Activated CD8-positive, alpha-beta memory T cell treated with anti-CD3 and anti-CD28 coated beads for 4 hours (primary cell): Measurements from ENCODE around the gene ZNF212.
"Not testable (repeated sequence)": the region's sequence is repeated elsewhere in the genome, so short reads cannot be mapped to it uniquely, and the experiment has no call there.

Experiments
- DNase-seq, 2 donors: peaks; one replicate each; pipeline ENCODE4 v3.0.0-alpha.2; 2020; ENCODE audit warnings: low read depth in 2 of 2

The ZNF212 gene

DNA sequence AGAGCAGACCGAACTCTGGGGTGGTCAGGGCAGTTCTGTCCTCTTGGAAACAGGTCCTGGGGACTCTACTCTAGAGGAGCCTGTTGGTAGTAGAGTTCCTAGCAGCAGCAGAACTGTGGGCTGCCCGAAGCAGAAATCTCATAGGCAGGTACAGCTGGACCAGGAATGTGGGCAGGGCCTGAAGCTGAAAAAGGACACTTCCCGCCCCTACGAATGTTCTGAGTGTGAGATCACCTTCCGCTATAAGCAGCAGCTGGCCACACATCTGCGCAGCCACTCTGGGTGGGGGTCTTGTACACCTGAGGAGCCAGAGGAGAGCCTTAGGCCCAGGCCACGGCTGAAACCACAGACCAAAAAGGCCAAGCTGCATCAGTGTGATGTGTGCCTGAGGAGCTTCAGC, 14.2 kb downstream of the ZNF212 start:
- DNase-seq, result no peak

DNA sequence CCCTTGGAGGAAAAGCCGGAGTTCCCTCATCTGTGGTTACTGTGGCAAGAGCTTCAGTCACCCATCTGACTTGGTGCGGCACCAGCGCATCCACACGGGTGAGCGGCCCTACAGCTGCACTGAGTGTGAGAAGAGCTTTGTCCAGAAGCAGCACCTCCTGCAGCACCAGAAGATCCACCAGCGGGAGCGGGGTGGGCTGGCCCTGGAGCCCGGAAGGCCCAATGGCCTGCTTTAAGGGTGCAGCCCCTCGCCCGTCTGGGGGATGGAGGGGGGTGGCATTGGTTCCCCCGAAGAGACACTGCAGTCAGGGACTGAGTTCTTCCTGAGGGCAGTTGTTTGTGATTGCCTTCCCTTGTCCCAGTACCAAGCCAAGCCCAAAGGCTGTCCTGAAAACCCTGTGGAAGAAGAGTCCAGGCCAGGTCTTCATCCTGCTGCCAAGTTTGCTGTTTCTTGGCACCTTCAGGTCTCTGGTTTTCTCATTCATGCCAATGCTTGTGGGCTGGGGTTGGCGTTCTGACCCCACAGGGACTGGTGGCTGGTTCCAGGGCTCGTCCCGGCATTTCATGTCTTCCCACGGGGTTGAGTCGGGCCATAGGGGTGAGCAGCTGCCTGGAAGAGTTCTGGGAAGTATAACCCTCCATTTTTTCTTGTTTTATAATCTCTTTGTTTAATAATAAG, 14.9 kb downstream of the ZNF212 start:
- no peak for DNase-seq

DNA sequence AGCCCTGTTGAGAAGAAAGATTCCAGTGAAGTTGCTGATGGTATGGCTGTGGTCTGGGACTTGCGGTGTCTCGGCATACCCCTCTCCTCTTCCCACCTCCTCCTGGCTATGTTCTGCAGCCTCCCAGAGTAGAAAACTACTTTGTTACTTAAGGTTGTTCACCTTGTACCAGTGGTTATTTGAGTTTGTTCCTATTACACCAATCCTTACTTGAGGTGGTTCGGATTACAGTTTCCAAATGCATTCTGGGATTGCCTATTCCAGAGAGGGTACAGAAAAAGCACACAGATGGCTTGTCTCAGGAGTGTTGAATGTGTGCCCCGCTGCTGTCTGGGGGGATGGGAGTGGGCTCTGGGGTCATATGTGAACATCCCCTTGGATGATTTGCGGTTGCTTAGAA, 15.7 kb downstream of the ZNF212 start:
- no peak for DNase-seq

DNA sequence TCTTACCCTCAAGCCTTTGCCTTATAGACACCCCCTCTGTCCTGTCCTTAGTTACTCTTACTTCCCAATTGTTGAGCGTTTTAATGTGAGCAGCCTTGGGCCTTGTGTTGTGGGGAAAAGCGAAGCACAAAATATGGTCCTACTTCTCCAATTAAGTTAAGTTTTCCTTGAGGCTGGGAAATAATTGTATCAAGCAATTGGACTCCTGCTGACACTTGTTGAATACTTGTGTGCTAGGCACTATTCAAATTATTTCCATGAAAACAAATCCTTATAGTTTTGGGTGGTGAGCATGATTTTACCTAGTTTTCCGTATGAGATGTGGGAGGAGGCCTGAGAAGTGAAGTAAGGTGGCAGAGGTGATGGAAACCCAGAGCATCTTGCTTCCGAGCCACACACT, 17.1 kb downstream of the ZNF212 start:
- no peak for DNase-seq

DNA sequence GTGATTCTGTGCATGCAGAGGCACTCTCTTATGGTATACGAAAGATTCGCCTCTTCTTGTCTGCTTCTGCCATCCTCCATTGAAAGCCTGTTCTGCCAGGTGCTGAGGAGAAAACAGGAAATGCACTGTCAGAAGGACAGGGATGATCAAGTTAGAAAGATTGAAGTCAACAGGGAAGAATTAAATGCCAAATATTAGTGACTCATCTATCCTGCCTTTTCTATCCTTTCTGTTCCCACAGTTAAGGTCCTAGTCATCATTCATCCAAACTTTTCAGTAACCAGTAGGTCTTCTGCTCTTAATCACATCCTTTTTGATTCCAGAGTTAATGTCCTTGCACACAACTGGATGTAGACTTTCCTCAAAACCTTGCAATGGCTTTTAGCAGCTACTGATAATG, 17.7 kb downstream of the ZNF212 start:
- DNase-seq, result no peak

DNA sequence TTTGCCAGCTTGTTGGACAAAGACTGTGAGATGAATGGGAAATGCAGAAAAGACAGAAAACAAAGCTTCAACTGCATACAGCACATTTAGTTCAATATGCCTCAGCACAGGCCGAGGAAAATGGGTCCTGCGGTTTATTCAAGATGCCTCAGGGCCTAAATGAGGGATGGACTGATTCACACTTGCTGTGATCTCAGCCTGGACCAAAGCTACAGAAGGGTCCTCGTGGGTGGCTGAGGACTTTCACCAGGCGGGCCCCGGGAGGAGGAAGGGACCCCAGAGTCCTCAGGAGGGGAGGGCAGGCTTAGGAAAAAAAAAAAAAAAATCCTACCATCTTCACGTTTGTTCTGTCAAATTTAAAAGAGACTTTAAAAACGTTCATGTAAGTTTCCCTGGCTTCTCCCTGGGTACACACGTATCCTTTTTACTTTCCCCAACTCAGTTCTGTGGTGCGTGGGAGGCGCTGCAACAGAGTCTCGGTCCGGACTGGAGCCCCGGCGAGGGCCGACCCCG, 21.9 kb downstream of the ZNF212 start:
- DNase-seq, result no peak

DNA sequence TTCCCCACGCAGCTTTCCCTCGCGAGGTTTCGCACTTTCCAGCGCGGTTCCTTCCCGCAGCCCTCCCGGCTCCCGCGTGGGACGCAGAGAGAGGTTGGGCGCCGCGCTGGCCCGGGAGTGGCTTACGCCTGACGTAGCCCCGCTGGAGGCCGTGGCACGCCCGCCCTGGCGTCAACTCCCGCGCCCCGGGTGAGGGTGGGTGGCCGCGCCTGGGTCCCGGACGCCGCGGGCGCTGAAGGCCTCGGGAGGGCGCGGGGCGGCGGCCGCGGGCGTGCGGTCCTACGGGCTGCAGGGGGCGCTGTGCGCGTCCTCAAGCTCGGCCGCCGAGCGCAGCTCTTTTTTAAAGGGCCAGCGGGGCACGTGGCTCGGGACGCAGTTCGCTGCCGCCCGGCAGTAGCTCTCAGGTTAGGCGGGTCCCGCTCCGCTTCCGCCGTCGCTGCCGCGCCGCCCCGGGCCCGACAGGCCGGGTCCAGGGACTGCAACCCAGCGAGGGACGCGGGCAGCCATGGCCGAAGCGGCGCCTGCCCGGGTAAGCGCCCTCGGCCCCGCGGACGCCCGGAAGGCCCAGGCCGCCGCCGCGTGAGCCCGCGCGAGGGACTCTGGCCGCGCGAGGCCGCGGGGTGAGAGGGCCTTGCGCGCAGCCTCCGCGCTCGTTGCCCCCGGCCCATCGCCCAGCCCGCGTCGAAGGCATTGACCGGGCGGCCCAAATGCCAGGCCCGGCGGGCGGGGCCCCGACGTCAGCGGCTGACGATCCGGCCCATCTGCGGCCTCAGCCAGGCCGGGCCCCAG, 22.6 kb downstream of the ZNF212 start, which contains the start of gene ZNF783:
Gene ZNF783 (plus strand): TSS at position 368 of the 789 bp plus-strand sequence. CDS start 138 bp downstream, at position 506.
- DNase-seq, result peak; percentile 71 to 75

DNA sequence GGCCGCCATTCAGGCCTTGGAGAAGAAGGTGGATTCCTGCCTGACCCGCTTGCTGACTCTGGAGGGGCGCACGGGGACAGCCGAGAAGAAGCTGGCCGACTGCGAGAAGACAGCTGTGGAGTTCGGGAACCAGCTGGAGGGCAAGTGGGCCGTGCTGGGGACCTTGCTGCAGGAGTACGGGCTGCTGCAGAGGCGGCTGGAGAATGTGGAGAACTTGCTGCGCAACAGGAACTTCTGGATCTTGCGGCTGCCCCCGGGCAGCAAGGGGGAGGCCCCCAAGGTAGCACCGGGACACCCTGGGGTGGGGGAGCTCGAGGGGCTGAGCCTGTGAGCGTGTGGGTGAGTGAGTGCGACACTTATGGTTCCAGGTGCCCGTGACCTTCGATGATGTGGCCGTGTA, 27.0 kb downstream of the ZNF212 start:
- no peak for DNase-seq

DNA sequence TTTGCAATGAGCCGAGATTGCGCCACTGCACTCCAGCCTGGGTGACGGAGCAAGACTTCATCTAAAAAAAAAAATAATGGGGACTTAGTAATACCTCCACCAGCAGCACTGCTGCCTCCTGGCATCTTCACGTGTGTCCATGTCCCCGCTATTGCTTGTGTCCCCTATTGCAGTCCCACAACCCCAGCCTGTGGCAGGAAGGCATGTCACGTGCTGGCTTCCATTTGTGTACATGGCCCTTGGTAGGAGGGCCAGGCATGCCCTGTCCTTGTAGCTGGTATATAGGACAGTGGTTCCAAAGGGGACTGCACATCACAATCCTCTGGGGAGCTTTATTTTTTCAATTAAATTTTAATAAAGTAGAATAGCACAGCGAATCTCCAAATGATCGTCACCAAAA, 28.3 kb downstream of the ZNF212 start:
- no peak for DNase-seq

DNA sequence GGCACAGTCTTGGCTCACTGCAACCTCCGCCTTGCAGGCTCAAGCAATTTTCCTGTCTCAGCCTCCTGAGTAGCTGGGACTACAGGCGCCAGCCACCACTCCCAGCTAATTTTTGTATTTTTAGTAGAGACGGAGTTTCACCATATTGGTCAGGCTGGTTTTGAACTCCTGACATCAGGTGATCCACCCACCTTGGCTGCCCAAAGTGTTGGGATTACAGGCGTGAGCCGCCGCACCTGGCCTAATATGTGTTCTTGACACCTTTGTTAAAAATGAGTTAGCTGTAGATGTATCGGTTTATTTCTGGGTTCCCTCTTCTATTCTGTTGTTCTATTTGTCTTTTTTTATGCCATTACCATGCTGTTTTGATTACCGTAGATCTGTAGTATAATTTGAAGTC, 35.0 kb downstream of the ZNF212 start:
- not testable (repeated sequence) for DNase-seq

DNA sequence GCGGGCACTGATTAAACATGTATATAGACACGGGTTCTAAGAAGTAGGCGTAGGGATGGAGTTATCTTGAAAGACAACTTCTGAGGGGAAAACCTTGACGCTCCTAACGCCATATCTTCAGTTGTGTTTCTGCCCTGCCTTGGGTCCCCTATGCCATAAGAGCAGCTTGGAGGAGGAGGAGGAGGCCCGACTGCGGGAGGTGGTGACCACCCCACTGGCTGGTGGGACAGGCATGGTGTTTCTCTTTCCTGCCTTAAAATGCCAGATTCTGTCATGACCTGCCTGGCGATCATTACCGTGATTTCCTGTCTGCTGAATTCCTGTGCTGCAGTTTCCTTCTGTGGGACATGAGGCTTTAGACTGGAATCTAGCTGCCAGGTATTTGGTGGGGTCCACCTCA, 38.4 kb downstream of the ZNF212 start:
- DNase-seq, result no peak

DNA sequence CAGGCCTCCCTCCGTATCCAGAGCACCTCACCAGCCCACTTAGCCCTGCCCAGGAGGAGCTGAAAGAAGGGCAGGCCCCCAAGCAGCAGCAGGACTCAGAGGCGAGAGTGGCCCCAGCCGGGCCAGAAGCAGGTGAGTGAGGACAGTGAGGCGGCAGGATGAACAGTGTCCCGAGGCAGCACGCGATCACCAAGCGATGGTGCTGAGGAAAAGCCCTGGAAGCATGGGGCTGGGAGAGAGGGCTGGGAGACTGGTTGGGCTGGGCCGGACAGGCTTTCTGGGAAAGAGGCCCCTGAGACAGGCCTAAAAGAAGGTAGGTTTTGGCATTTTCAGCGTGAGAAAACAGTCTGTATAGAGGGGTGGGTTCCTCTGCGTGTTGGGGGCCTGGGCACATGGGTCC, 38.9 kb downstream of the ZNF212 start:
- DNase-seq, result no peak

DNA sequence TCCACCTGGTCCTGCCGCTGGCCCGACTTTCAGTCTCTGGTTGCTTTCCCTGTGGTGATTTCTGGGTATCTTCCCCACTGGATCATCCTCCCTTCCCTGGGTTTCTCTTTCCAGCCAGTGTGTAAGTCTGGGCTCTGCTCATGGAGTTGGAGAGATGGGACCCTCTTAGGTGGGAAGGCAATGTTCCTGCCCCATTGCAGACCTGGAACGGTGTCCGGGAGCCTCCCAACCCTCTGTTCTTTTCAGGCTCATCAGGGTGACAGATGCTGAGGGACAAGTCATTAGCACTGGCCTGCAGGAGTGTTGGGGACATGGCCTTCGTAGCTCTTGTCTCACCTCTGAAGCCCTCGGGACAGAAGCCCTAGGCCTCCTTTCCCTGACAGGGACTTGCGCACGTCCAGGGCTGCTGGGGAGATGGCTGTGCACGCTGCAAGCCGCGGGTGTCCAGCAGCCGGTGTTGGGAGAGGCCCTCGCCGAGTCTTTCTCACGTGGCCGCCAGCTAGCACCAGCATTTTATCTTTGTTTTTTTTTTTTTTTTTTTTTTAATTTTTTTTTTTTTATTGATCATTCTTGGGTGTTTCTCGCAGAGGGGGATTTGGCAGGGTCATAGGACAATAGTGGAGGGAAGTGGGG, 39.8 kb downstream of the ZNF212 start:
- DNase-seq, result no peak

DNA sequence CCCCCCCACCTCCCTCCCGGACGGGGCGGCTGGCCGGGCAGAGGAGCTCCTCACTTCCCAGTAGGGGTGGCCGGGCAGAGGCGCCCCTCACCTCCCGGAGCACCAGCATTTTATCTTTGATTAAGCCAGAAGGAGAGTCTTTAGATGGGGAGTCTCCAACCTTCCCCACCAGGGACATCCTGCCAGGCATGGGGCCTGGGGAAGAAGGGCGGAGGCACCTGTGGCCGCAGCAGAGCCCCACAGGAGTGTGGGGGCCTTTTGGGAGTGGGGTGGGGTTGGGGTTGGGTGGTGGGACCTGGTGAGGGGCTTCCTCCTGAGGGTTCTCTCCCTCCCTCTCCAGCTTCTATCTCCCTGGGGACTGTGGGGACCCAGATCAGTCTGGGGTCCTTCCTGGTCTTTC, 40.7 kb downstream of the ZNF212 start:
- DNase-seq, result no peak

DNA sequence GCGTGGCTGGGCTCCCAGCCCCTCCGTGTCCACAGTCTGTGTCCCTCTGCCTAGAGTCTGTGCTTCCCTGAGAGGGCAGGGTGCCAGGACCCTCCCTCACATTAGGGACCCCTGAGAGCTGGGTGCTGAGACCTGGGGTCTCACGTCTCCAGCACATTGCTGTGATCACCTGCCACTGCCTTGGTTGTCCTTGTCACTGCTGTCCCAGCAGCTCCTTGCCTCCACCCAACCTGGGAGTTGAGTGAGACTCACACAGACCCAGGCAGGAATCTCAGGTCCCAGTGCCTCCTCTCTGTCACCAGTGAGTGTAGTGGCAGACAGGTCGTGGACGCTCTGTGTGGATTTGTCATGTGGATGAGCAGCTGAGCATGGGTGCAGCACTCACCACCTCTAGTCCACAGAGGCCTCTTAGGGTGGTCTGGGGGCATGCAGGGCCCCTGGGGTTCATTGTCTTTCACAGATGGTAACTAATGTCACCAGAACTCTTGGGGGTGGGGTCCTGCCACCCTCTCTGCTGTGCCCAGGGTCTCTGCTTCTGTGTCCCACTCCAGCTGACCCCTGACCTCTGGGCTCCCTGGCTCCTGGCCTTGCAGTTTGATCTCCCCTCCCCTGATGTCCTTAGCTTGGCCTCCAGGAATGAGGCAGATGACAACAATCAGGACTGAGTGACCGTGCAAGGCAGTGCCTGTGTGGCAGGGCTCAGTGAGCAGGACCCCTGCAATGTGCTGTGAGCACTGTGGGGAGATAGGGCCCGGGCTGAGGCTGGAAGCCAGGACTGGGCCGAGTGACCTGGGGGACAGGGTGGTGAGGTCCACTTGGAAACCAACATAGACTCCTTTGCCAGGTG, 41.4 kb downstream of the ZNF212 start:
- no peak for DNase-seq

DNA sequence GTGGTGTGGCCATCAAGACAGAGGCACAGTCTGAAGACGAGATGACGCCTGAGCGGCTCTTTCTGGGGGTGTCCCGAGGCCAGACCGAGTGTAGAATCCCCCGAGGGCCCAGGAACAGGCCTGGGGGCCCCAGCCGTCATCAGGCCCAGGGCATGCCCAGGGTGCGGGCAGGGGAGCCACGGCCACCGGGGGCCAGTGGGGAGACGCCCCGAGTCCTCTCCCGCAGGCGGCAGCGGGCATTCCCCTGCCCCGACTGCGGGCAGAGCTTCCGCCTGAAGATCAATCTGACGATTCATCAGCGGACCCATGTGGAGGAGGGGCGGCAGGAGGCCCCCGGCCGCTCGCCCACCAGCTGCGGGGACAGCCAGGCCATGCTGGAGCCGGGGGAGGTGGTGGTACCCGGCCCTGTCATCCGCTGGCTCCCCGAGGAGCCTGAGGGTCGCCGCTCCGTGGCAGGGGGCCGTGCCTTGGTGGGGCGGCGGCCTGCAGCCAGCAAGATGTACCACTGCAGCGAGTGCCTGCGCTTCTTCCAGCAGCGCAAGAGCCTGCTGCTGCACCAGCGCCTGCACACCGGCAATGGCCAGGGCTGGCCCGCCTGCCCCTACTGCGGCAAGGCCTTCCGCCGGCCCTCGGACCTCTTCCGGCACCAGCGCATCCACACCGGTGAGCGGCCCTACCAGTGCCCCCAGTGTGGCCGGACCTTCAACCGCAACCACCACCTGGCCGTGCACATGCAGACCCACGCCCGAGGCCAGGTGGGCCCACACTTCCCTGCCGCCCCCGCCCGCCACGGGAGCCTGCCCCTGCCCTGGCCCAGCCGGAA, 42.3 kb downstream of the ZNF212 start:
- DNase-seq, result no peak

DNA sequence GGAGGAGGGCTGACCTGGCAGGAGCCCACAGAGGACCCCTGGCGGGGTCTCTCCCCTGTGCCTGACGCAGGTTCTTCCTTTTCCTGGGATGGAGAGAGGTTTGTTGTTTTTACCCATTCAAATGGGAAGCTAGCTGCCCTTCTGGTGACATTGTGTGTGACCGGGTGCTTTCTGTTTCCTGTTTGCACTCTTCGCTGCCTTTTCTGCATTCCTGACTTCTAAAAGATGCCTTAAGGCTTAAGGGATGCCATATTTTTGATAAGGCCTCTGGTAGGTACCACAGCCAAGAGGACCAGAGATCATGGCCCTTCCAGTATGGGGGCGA, 42.8 kb downstream of the ZNF212 start:
- no peak for DNase-seq

DNA sequence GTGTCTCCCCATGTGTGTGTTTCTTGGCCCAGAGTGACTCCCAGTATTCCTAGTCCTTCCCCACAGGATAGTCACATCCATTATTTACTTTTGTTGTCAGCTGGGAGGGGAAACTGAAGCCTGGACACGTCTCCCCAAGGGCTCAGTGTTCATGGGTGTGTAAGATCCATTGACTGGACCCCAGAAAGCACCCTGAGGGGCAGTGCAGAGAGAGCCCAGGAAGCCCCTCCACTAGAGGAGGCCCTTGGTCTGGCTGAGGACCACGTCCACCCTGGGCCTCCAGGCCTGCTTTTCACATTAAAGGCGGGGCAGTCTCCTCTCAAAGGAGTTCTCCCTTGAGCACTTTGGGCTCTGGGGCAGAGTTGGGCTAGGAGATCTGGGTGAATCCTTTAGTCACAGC, 43.9 kb downstream of the ZNF212 start:
- no peak for DNase-seq

DNA sequence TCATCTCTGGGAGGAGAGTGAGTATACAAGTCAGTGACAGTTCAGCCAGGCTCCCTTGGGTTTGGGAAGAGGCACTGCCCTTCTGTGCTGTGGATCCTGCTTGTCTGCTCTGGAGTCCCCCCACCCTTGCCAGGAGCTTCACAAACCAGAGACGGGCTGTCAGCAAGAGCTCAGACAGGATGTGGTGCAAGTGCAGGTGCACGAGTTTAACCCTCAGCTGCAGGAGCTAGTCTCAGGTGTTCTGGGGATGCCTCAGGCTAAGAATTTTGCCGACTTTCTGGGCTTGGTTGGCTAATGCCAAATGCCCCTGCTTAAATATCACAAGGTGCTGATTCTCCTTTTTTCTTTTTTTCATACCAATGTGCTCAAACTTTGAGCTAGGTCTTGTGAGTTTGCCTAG, 44.9 kb downstream of the ZNF212 start:
- DNase-seq, result no peak

DNA sequence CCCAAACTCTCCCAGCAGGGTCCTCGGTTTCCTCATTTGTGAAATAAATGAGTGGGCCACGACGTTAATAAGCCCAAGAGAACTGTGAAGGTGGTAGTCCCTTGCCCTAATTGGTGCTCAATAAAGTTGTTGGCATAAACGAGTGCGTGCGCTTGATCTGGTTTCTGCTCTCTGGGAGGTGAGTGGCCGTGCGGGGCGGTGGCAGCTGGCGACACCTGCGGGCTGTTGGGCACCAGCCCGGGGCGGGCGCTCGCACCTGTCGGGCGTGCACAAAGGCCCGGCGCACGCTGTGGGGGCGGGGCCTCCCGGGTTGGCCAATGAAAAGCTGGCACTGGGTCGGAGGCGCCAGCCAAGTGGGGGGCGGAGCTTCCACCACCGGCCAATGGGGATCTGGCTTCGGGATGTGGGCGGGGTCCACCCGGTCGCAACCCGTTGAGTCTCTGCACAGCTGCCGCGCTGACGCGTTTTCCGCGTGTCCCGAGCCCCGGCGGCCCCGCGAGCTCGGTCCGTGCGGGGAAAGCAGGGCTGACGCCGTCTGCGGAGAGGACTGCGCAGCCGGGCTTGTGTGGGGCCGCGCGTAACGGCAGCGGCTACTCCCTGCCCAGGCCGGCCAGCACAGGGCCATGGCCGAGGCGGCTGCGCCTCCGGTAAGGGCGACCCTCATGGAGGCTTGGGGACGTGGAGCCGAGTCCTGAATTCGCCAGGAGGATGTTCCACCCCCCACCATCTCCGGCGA, 45.6 kb downstream of the ZNF212 start:
- DNase-seq, result peak; percentile 95 to 97
